Testis (tissue), 3 donors: ENCODE data around the gene TBC1D10B. TPM values are rescaled to one million over a fixed set of nuclear protein-coding genes. Genes with fewer than 3 reads are reported as not detected.

Source experiments
- DNase-seq: peaks from one replicate; pipeline ENCODE4 v3.0.0-alpha.2; 2019
- H3K27ac ChIP-seq, 2 donors: fragments of 200-600 bp; sonication (generic); one replicate each; pipeline ENCODE4 v1.5.1; 2019
- H3K27me3 ChIP-seq: fragments of 200-600 bp; sonication (generic); one replicate; pipeline ENCODE4 v1.5.1; 2019
- H3K36me3 ChIP-seq: fragments of 200-600 bp; sonication (generic); one replicate; pipeline ENCODE4 v1.5.1; 2017; ENCODE audit warnings: low read depth; ENCODE audit errors: missing control alignments
- H3K4me1 ChIP-seq: fragments of 200-600 bp; sonication (generic); one replicate; pipeline ENCODE4 v1.5.1; 2019
- H3K4me3 ChIP-seq, 2 donors: fragments of 200-600 bp; sonication (generic); one replicate each; pipeline ENCODE4 v1.5.1; 2017 to 2019
- H3K9me3 ChIP-seq: fragments of 200-600 bp; sonication (generic); one replicate; pipeline ENCODE4 v1.5.1; 2017
- POLR2A ChIP-seq: fragments of 450-650 bp; IDR thresholded peaks from one replicate; pipeline ENCODE4 v1.6.1; 2017; ENCODE audit warnings: antibody characterized with exemption, mild to moderate bottlenecking, moderate library complexity
- WGBS, 2 donors: methylation state at CpG; one replicate each; pipeline ENCODE4 v1.1.5; 2018; 5-methylcytosine and 5-hydroxymethylcytosine counted together
- intact Hi-C: fragments of 100-400 bp; cut with DNase I; formaldehyde crosslinking; loops from one replicate; pipeline ENCODE4 v1.15.1; 2023; ENCODE audit warnings: low total_unique reads
- polyA plus RNA-seq: library from polyadenylated mRNA; stranded (reverse); fragments of 350-450 nt; fragmentation: Illumina TruSeq; extraction: RNeasy Lipid Tissue Mini Kit (QIAGEN cat#74804); gene quantifications from one replicate; pipeline ENCODE4 v1.2.3, GENCODE V29; 2014; ENCODE audit warnings: low read depth, low replicate concordance; ENCODE audit not compliant: insufficient read depth
- total RNA-seq, 2 donors: library from RNA; depleted of rRNA; stranded (reverse); fragments of >200 nt; gene quantifications; one replicate each; pipeline ENCODE4 v1.2.3, GENCODE V29; 2016
- TF ChIP-seq, protein P1 (sequence below), 3 experiments: fragments of 450-650 bp in 2 of 3; fragments of 200-600 bp in 1 of 3; sonication (generic) in 1 of 3; IDR thresholded peaks; one replicate each; pipeline ENCODE4 v1.5.1; 2016 to 2019; ENCODE audit warnings: antibody characterized with exemption in 3 of 3, mild to moderate bottlenecking in 2 of 3, moderate library complexity in 1 of 3

TBC1D10B gene
- total and polyA plus RNA-seq, 3 donors from 2014 or later, result 60.5 to 86.2 (median 64.0) TPM

DNA sequence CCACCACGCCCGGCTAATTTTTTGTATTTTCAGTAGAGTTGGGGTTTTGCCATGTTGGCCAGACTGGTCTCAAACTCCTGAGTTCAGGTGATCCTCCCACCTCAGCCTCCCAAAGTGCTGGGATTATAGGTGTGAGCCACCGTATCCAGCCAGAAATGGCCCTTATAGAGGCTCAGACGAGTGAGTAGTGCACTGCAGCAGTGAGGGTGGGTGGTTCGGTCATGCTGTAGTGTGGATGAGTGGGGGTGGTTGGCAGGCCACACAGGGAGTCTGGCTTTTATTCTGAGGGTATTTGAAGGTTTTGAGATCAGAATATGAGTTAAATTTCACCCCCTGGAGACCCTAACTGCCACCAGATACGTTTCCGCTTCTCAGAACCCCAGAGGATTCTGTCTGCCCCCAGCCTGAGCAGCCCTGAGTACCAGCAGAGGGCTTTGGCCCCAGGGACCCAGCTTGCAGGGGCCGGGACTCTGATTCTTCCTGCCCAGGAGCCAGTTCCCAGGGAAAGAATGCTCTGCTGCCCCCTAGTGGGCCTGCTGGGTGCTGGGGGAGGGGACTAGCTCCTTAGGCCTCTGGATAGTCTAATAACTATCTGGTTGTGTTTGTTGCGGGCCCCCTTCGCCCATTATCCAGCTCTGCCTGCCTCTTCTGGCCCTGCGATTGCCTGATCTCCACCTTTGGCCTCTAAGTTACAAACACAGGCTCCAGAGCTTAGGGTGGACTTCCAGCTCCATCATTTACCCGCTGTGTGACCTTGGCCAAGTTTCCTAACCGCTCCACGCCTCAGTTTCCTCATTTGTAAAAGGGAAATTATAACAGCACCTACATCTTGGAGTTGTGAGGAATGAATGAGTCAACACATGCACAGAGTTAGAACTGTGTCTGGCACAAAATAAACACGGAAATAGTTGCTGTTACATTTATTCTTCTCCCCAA is 39.1 kb upstream of the TBC1D10B start:
- Histone ChIP-seq H3K4me3 (no peak overlapping the region), H3K27ac (no peak overlapping the region), H3K27me3 (no peaks in the 10 kb centered on the region), H3K36me3 (no peaks in the 10 kb centered on the region), H3K9me3 (no peaks in the 10 kb centered on the region), H3K4me1 (peaks cover 33% of the 10 kb centered on the region)
- TF ChIP-seq POLR2A, result no peak
- TF ChIP-seq, protein P1, sequence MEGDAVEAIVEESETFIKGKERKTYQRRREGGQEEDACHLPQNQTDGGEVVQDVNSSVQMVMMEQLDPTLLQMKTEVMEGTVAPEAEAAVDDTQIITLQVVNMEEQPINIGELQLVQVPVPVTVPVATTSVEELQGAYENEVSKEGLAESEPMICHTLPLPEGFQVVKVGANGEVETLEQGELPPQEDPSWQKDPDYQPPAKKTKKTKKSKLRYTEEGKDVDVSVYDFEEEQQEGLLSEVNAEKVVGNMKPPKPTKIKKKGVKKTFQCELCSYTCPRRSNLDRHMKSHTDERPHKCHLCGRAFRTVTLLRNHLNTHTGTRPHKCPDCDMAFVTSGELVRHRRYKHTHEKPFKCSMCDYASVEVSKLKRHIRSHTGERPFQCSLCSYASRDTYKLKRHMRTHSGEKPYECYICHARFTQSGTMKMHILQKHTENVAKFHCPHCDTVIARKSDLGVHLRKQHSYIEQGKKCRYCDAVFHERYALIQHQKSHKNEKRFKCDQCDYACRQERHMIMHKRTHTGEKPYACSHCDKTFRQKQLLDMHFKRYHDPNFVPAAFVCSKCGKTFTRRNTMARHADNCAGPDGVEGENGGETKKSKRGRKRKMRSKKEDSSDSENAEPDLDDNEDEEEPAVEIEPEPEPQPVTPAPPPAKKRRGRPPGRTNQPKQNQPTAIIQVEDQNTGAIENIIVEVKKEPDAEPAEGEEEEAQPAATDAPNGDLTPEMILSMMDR (IDR thresholded peaks at IDR 0.05), result peak; percentile 82 to 86 (median 86)
- intact Hi-C loops, result no loop called here
- DNase-seq, result peak; percentile 93
- 40% methylated on average over 14 to 15 of the region's 15 CpGs for WGBS, 2 donors

DNA sequence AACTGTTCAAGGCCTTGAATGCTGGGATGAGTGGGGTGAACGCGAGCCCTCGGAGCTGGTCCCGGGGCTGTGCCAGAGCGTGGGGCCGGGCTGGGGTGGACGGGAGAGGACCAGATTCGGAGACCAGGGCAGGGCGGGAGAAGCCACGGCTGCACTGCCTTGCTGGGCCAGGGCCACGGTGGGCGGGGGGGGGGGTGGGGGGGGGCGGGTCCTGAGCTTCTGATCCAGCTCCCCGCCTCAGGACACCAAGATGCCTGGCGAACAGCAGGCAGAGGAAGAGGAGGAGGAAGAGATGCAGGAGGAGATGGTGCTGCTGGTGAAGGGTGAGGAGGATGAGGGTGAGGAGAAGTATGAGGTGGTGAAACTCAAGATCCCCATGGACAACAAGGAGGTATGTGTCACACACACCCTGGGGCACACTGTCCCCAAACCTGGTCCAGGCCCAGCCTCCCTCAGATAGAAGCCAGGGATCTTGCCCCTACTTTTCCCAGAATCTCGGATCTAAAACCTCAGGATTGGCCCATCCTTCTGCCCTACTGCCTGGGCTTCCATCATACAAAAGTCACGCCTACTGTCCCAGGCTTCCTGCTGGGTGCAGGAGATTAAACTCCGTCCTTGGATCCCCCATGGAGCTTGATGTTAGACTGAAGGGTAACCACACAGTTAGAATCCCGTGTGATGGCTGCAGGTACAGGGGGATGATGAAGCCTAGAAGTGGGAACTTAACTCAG is 37.7 kb upstream of the TBC1D10B start:
- Histone ChIP-seq H3K4me1 (peaks cover 25% of the 10 kb centered on the region), H3K27me3 (no peaks in the 10 kb centered on the region), H3K27ac (peak overlapping the region; percentile 74 to 85), H3K9me3 (no peaks in the 10 kb centered on the region), H3K36me3 (no peaks in the 10 kb centered on the region), H3K4me3 (peak overlapping the region; percentile 59 to 72)
- TF ChIP-seq, protein P1 (IDR thresholded peaks at IDR 0.05), result no peak
- no peak for TF ChIP-seq POLR2A
- WGBS, 2 donors, result 6 to 20% methylated on average over 9 to 18 of the region's 19 CpGs
- DNase-seq, result no peak
- intact Hi-C loops, result no loop called here

DNA sequence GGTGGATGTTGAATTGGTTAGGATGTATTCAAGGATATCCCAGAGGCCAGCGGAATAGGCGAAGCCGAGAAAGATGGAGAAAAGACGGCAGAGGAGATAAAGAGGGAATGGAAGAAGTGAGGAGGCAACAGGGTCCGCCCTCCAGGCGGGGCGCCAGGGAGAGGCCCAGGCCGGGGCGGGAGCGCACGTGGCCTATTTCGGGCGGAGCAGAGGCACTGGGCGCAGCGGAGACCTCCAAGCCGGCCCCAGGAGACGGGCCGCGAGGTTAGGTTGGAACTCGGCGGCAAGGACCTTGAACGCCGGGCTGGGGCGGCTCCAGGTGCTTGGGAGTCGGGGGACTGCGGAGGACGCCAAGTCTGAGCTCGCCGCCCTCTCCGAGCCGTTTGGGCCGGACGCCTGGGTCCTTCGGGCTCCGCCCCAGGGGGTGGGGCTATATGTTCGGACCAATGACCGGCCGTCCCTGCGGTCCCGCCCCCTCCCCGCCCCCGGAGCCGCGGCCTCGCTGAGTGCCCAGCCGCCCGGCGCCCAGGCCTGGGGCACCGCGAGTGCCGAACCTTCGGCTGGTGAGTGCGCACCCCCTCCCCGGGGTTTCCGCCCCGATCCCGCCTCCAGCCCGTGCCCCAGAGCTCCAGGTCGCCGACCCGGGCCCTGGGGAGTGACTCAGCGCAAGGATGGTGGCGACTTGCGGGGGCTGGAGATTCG is 37.0 kb upstream of the TBC1D10B start, which contains the start of gene ZNF771:
ZNF771 (plus strand) TSS at position 505 of the 702 bp plus-strand sequence. CDS start 448 bp downstream, outside the sequence.
- peak; percentile 95 for DNase-seq
- H3K27me3 ChIP-seq, result no peaks in the 10 kb centered on the region
- 0% methylated on average over 18 to 62 of the region's 65 CpGs for WGBS, 2 donors
- peaks cover 25% of the 10 kb centered on the region for H3K4me1 ChIP-seq
- intact Hi-C loops, result no loop called here
- peak within 1 kb of the TSS; percentile 74 to 85 for H3K27ac ChIP-seq
- H3K36me3 ChIP-seq, result no peaks in the 10 kb centered on the region
- peak within 1 kb of the TSS; percentile 59 to 72 for H3K4me3 ChIP-seq
- TF ChIP-seq POLR2A, result no peak
- TF ChIP-seq, protein P1 (IDR thresholded peaks at IDR 0.05), result no peak
- no peaks in the 10 kb centered on the region for H3K9me3 ChIP-seq

DNA sequence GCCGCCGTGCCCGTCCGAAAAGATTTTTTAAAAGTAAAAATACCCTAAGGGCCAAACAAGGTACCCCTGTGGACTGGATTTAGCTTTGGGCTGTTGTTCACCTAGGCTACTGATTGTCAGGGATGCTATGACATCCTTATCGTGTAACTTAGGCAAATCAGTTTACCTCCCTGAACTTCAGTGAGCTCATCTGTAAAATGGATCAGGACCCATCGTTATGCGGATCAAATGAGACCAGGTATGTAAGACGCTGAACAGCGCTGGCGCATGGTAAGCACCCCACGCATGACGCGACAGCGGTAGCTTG is 36.5 kb upstream of the TBC1D10B start:
- no peaks in the 10 kb centered on the region for H3K9me3 ChIP-seq
- no peak for DNase-seq
- peak overlapping the region; percentile 74 to 85 for H3K27ac ChIP-seq
- WGBS, 2 donors, result 8 to 11% methylated on average over 14 of the region's 14 CpGs
- intact Hi-C loops, result no loop called here
- H3K4me1 ChIP-seq, result peaks cover 25% of the 10 kb centered on the region
- H3K4me3 ChIP-seq, result peak overlapping the region; percentile 59 to 72
- H3K36me3 ChIP-seq, result no peaks in the 10 kb centered on the region
- H3K27me3 ChIP-seq, result no peaks in the 10 kb centered on the region
- TF ChIP-seq POLR2A, result no peak
- TF ChIP-seq, protein P1 (IDR thresholded peaks at IDR 0.05), result no peak
